ENCODE measurements around the gene COQ8A.

- TF ChIP-seq CTCF (IDR thresholded peaks at IDR 0.05) = no peak
- TF ChIP-seq EZH2phosphoT487 (IDR thresholded peaks at IDR 0.05) = no peak
These were observed 3.8 kb downstream of the COQ8A start for GRCh38 chr1:226943927-226944326.
